Astrocyte of the spinal cord (primary cell): Measurements from ENCODE around the gene CASP2.

ENCODE experiments used
- DNase-seq: peaks from one replicate; pipeline ENCODE4 v3.0.0; 2011; ENCODE audit warnings: low read depth, low spot score
- H3K4me3 ChIP-seq: 2 replicates; pipeline ENCODE4 v1.5.1; 2011; ENCODE audit warnings: low read depth, mild to moderate bottlenecking, low read length, moderate library complexity
- in situ Hi-C: cut with HindIII; loops from 2 replicates; pipeline ENCODE4 v1.10.0; 2017; ENCODE audit warnings: low sequenced_read_pairs
- TF ChIP-seq, protein P1 (sequence below): IDR thresholded peaks from 2 replicates; pipeline ENCODE4 v1.5.1; 2012; ENCODE audit warnings: low read depth, mild to moderate bottlenecking, low read length, inconsistent platforms

Gene CASP2

DNA sequence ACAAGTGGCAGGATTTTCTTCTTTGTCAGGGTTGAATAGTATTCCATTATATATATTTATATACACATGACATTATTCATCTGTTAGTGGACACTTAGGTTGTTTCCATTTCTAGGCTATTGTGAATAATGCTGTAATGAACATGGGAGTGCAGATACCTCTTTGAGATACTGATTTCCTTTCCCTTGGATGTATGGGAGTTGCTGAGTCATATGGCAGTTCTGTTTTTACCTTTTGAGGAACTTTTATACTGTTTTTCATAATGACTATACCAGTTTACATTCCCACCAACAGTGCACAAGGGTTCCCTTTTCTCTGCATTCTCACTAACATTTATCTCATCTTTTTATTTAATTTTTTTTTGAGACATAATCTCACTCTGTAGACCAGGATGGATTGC is 26.0 kb downstream of the CASP2 start:
- in situ Hi-C loops, result no loop called here
- TF ChIP-seq, protein P1, sequence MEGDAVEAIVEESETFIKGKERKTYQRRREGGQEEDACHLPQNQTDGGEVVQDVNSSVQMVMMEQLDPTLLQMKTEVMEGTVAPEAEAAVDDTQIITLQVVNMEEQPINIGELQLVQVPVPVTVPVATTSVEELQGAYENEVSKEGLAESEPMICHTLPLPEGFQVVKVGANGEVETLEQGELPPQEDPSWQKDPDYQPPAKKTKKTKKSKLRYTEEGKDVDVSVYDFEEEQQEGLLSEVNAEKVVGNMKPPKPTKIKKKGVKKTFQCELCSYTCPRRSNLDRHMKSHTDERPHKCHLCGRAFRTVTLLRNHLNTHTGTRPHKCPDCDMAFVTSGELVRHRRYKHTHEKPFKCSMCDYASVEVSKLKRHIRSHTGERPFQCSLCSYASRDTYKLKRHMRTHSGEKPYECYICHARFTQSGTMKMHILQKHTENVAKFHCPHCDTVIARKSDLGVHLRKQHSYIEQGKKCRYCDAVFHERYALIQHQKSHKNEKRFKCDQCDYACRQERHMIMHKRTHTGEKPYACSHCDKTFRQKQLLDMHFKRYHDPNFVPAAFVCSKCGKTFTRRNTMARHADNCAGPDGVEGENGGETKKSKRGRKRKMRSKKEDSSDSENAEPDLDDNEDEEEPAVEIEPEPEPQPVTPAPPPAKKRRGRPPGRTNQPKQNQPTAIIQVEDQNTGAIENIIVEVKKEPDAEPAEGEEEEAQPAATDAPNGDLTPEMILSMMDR, result no peak
- no peak for DNase-seq

DNA sequence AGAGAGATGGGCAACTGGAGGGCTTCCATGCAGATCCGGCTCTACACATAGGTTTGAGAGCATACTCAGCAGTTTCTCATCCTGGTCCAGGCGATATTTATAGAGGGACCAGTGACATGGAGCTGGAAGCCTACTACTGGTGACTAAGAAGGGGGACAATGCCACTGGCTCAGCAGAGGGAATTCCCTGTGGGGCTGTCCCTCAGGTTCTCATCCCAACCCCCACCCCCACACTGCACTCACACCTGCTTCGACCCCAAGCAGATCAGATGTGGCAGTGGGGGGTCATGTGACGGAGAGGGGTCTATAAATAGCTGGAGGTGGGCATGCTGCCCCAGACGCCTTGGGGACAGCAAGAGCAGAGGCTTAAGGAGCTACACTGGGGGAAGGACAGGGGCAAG is 27.6 kb downstream of the CASP2 start, which contains the start of gene CLCN1:
Gene CLCN1 (plus strand): TSS at position 336 of the 400 bp plus-strand sequence. CDS start 102 bp downstream, outside the sequence.
- TF ChIP-seq, protein P1, result no peak
- no peak within 1 kb of the TSS for H3K4me3 ChIP-seq
- in situ Hi-C loops, result no loop called here
- no peak for DNase-seq

More for the DNA sequence above, 26.0 kb downstream of the CASP2 start:
- no peak overlapping the region for H3K4me3 ChIP-seq

DNA sequence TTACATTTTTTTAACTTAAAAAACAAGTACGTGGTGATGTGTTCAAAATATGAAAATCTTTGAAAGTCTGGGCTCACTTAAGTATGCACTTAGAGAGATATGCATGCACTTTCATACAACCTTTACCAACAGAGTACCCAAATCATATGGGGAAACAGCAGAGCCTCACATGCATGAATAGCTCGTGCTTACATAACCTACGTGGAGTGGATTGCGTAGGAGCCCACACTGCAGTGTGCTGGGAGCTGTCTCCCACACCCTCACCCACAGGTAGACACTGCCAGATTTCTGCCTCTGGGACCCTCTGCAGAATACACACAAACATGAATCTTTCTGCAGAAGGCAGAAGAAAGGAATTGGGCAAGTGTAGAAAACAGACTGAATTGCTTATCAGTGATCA is 28.3 kb downstream of the CASP2 start:
- TF ChIP-seq, protein P1, result no peak
- DNase-seq, result no peak
- no peak overlapping the region for H3K4me3 ChIP-seq
- in situ Hi-C loops, result no loop called here

DNA sequence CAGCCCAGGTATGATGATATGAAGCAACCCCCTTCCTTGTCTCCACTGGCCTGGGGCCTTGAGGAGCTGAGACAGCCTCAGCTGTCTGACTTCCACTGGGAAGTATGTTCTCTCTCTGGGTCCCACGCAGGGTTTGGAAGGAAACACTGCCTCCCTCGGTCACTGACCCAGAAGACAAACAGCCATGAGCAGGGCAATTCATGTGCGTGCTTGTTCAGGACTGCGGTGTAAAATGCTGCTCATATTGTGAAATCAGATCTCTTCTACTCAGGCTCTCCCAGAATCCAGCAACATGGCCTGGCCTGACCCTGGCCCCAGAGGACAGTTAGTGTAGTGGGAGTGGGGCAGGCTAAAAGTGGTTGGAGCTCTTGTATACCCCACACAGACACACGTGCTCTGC is 30.5 kb downstream of the CASP2 start:
- in situ Hi-C loops, result no loop called here
- TF ChIP-seq, protein P1, result no peak

DNA sequence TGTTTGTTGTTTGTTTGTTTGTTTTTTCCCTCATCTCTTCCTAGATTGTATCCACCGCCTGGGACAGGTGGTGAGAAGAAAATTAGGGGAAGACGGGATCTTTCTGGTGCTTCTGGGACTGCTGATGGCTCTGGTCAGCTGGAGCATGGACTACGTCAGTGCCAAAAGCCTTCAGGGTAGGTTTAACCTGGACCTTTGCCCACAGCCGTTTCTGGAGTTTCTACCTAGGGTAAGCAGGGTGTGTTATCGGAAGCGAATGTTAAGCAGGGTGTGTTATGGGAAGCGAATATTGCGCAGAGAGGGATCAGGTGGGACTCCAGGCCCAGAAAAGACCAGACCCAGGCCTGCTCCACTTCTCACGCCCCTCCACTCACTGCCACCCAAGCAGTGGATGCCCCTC is 32.5 kb downstream of the CASP2 start:
- H3K4me3 ChIP-seq, result no peak overlapping the region
- DNase-seq, result no peak
- TF ChIP-seq, protein P1, result no peak
- in situ Hi-C loops, result no loop called here

More for the DNA sequence above, 30.5 kb downstream of the CASP2 start:
- DNase-seq, result peak; percentile 37
- no peak overlapping the region for H3K4me3 ChIP-seq

DNA sequence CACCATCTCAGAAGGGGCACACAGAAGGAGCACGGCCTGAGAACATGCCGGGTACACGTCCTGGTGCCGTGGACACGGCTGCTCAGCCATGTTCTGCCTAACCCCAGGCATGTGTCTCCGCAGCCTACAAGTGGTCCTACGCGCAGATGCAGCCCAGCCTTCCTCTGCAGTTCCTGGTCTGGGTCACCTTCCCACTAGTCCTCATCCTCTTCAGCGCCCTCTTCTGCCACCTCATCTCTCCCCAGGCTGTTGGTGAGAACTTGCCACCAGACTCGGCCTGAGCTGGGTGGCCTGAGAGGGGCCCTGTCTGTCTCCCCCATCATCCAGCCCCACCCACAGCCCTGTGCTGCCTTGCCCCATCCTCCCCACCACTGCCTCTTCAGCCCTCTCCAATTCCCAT is 33.1 kb downstream of the CASP2 start:
- H3K4me3 ChIP-seq, result no peak overlapping the region
- in situ Hi-C loops, result no loop called here
- DNase-seq, result no peak
- TF ChIP-seq, protein P1, result no peak

DNA sequence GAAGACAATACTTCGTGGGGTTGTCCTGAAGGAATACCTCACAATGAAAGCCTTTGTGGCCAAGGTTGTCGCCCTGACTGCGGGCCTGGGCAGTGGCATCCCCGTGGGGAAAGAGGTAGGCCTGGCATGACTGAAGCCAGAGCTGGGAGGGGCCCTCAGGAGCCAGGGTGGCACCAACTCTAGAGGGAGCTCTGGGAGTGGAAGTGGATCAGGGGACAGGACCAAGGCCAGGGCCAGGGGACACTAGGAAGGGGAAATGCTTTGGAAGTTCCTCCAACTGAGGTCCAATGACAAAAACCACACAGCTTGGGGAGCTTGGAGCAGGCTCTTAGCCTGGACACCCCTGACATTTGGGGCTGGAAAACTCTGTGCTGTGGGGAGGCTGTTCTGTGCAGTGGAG is 33.6 kb downstream of the CASP2 start:
- TF ChIP-seq, protein P1, result peak; percentile 8
- no peak for DNase-seq
- in situ Hi-C loops, result no loop called here
- no peak overlapping the region for H3K4me3 ChIP-seq
